GM12878 (cell line): ENCODE measurements around the gene GCNT2.
"Not testable (repeated sequence)": the region's sequence is repeated elsewhere in the genome, so short reads cannot be mapped to it uniquely, and the experiment has no call there.

ENCODE experiments used
- CTCF ChIP-seq, 3 experiments: IDR thresholded peaks in 2 of 3; conservative IDR thresholded peaks in 1 of 3; 2 replicates each; pipeline ENCODE4 v1.5.1; 2011; ENCODE audit warnings: low read depth in 3 of 3, low read length in 3 of 3, mild to moderate bottlenecking in 3 of 3, control low read depth in 2 of 3, moderate library complexity in 2 of 3, inconsistent platforms in 1 of 3, mixed read lengths in 1 of 3; ENCODE audit not compliant: control insufficient read depth in 2 of 3, insufficient read depth in 1 of 3; ENCODE audit errors: extremely low read depth in 1 of 3
- EGR1 ChIP-seq, 2 experiments: IDR thresholded peaks; 1 replicate in 1 of 2; 2 replicates in 1 of 2; pipeline ENCODE4 v1.6.1; 2011 to 2012; ENCODE audit warnings: low read depth in 2 of 2, low read length in 2 of 2, borderline replicate concordance in 1 of 2, mild to moderate bottlenecking in 1 of 2, moderate library complexity in 1 of 2
- EP300 ChIP-seq, 2 experiments: fragments of 150-350 bp in 1 of 2; IDR thresholded peaks; 2 replicates each; pipeline ENCODE4 v1.6.1; 2011 to 2012; ENCODE audit warnings: low read depth in 2 of 2, low read length in 2 of 2, borderline replicate concordance in 1 of 2, improper control_type of control experiment in 1 of 2, inconsistent platforms in 1 of 2; ENCODE audit not compliant: control insufficient read depth in 1 of 2
- POLR2A ChIP-seq: IDR thresholded peaks from 2 replicates; pipeline ENCODE4 v1.6.1; 2011; ENCODE audit warnings: low read depth, mild to moderate bottlenecking, low read length
- POLR2AphosphoS5 ChIP-seq: IDR thresholded peaks from 2 replicates; pipeline ENCODE4 v1.6.1; 2011; ENCODE audit warnings: mild to moderate bottlenecking, low read length, inconsistent platforms
- RBBP5 ChIP-seq: fragments of 200-600 bp; sonication (generic); conservative IDR thresholded peaks from 2 replicates; pipeline ENCODE4 v1.6.1; 2016
- TAF1 ChIP-seq: IDR thresholded peaks from 2 replicates; pipeline ENCODE4 v1.6.1; 2011; ENCODE audit warnings: mild to moderate bottlenecking, low read depth, low read length, borderline replicate concordance

- TF ChIP-seq RBBP5; EP300 (IDR thresholded peaks at IDR 0.05; ENCODE audit: borderline replicate concordance in 1 of 2, control insufficient read depth in 1 of 2, low read depth in 2 of 2, low read length in 2 of 2); CTCF (IDR thresholded peaks at IDR 0.05 in 2 of 3, conservative IDR thresholded peaks at IDR 0.05 in 1 of 3; ENCODE audit: control insufficient read depth in 2 of 3, extremely low read depth in 1 of 3, insufficient read depth in 1 of 3, low read depth in 3 of 3, low read length in 3 of 3); POLR2AphosphoS5; POLR2A; TAF1; EGR1 (IDR thresholded peaks at IDR 0.05; ENCODE audit: borderline replicate concordance in 1 of 2, low read depth in 2 of 2, low read length in 2 of 2): not testable (repeated sequence)
Measured at GRCh38 chr6:10575519-10575918, 54.4 kb downstream of the GCNT2 start.
